ENCODE data around the gene SPACDR. TPM values are rescaled to one million over a fixed set of nuclear protein-coding genes. Genes with fewer than 3 reads are reported as not detected.

Gene SPACDR
- polyA plus RNA-seq, 6 donors from 2014 or later = 0.45 TPM; not detected in 5

- DNase-seq (no peak), ATAC-seq (ENCODE audit: low read depth in 2 of 2) (no peak)
- no peaks in the 10 kb centered on the region for H3K9me3 Mint-ChIP-seq
- H3K27ac Mint-ChIP-seq = no peak overlapping the region
- H3K36me3 Mint-ChIP-seq = no peaks in the 10 kb centered on the region
- peaks cover 12 to 73% (median 54%) of the 10 kb centered on the region in 3 donors for H3K27me3 Mint-ChIP-seq
- H3K4me1 Mint-ChIP-seq = peaks cover 14 to 17% (median 16%) of the 10 kb centered on the region in 3 donors
- H3K4me3 Mint-ChIP-seq = peak overlapping the region in 1 of 8 donors; percentile 29
These were observed 26.6 kb upstream of the SPACDR start for GRCh38 chr7:100490483-100491191.

GRCh38 chr7:100489824-100490223 lies 25.8 kb upstream of the SPACDR start:
- ATAC-seq (ENCODE audit: low read depth in 2 of 2) = peak; percentile 21 to 24
- Mint-ChIP-seq H3K27ac (peak overlapping the region in 1 of 6 donors; percentile 59), H3K4me1 (peaks cover 14 to 17% (median 16%) of the 10 kb centered on the region in 3 donors), H3K36me3 (no peaks in the 10 kb centered on the region), H3K9me3 (no peaks in the 10 kb centered on the region), H3K4me3 (no peak overlapping the region), H3K27me3 (peaks cover 11 to 67% (median 48%) of the 10 kb centered on the region in 3 donors)
- DNase-seq = no peak

- Mint-ChIP-seq H3K4me3 (no peak overlapping the region), H3K27ac (no peak overlapping the region), H3K4me1 (peaks cover 16 to 18% (median 16%) of the 10 kb centered on the region in 3 donors), H3K36me3 (no peaks in the 10 kb centered on the region), H3K9me3 (no peaks in the 10 kb centered on the region), H3K27me3 (peaks cover 9 to 60% (median 41%) of the 10 kb centered on the region in 3 donors)
- ATAC-seq (ENCODE audit: low read depth in 2 of 2) (no peak), DNase-seq (no peak)
These were observed 25.1 kb upstream of the SPACDR start for GRCh38 chr7:100489121-100489520.

DNA sequence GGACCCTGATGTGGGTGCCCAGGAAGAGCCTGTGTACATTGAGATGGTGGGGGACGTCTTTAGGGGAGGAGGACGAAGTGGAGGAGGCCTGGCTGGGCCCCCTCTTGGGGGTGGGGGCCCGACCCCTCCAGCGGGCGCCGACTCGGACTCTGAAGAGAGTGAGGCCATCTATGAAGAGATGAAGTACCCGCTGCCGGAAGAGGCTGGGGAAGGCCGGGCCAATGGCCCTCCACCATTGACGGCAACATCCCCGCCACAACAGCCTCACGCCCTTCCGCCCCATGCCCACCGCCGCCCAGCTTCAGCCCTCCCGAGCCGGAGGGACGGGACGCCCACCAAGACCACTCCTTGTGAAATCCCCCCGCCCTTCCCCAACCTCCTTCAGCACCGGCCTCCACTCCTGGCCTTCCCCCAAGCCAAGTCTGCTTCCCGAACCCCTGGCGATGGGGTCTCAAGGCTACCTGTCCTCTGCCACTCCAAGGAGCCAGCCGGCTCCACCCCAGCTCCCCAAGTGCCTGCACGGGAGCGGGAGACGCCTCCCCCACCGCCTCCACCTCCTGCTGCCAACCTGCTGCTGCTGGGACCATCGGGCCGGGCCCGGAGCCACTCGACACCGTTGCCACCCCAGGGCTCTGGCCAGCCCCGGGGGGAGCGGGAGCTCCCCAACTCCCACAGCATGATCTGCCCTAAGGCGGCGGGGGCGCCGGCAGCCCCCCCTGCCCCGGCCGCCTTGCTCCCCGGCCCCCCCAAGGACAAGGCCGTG lies 24.5 kb upstream of the SPACDR start:
- DNase-seq = no peak
- ATAC-seq (ENCODE audit: low read depth in 2 of 2) = no peak
- Mint-ChIP-seq H3K27me3 (peaks cover 9 to 54% (median 40%) of the 10 kb centered on the region in 3 donors), H3K27ac (no peak overlapping the region), H3K4me3 (no peak overlapping the region), H3K9me3 (no peaks in the 10 kb centered on the region), H3K4me1 (peaks cover 16 to 21% (median 16%) of the 10 kb centered on the region in 3 donors), H3K36me3 (no peaks in the 10 kb centered on the region)

DNA sequence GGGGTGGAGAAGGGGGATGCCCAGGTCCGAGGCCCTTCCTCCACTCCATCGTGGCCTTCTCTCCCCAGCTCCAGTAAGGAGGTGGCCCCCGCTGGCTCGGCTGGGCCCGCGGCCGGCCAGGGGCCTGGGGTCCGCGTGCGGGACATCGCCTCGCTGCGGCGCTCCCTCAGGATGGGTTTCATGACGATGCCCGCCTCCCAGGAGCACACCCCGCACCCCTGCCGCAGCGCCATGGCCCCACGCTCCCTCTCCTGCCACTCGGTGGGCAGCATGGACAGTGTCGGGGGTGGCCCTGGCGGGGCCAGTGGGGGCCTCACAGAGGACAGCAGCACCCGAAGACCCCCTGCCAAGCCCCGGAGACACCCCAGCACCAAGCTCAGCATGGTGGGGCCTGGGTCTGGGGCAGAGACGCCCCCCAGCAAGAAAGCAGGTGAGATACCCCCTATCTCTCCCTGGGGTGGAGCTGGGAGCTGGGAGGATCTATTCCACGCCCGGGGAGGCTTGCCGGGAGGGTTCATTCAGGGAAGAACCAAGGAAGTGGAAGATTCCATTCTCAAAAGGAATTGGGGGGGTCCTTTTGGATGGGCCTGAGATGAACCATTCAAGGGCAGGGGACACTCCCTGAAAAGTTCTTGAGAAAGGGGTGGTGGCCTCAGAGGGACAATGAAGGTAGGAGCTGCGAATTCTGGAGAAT lies 22.8 kb upstream of the SPACDR start:
- no peak overlapping the region for H3K27ac Mint-ChIP-seq
- no peaks in the 10 kb centered on the region for H3K9me3 Mint-ChIP-seq

GRCh38 chr7:100486111-100486636 lies 22.1 kb upstream of the SPACDR start:
- DNase-seq (no peak), ATAC-seq (ENCODE audit: low read depth in 2 of 2) (no peak)
- Mint-ChIP-seq H3K4me3 (peak overlapping the region in 1 of 8 donors; percentile 64), H3K9me3 (no peaks in the 10 kb centered on the region), H3K4me1 (peaks cover 10 to 16% (median 14%) of the 10 kb centered on the region in 3 donors), H3K27ac (peak overlapping the region in 1 of 6 donors; percentile 41), H3K36me3 (no peaks in the 10 kb centered on the region), H3K27me3 (peaks cover 1 to 32% (median 28%) of the 10 kb centered on the region in 3 donors)

More for the DNA sequence above, 22.8 kb upstream of the SPACDR start:
- peaks cover 4 to 38% (median 28%) of the 10 kb centered on the region in 3 donors for H3K27me3 Mint-ChIP-seq
- H3K4me1 Mint-ChIP-seq = peaks cover 10 to 16% (median 11%) of the 10 kb centered on the region in 3 donors
- DNase-seq (no peak), ATAC-seq (ENCODE audit: low read depth in 2 of 2) (no peak)
- no peak overlapping the region for H3K4me3 Mint-ChIP-seq
- H3K36me3 Mint-ChIP-seq = no peaks in the 10 kb centered on the region

DNA sequence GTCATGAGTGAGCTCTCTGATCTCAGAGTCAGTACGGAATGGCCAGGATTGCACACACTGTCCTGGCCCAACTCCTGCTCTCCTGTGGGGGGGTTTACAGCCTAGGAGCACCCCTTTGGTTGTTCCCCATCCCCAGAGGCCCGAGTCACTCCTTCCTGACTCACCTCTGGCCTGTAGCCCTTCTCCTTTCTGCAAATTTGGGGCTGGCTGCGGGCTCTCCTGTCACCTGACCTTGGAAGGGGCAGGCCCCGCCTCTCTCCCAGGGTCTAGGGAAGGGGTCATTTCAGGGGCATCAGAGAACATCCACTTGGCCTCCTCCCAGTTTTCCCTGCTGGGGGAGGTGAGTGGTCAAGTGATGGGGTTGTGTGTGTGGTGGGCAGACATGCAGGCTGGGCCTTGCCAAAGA lies 21.4 kb upstream of the SPACDR start:
- Mint-ChIP-seq H3K36me3 (no peaks in the 10 kb centered on the region), H3K4me3 (peak overlapping the region in 1 of 8 donors; percentile 33), H3K9me3 (no peaks in the 10 kb centered on the region), H3K27ac (no peak overlapping the region), H3K27me3 (peaks cover 0 to 25% (median 25%) of the 10 kb centered on the region in 3 donors), H3K4me1 (peaks cover 10 to 16% (median 14%) of the 10 kb centered on the region in 3 donors)
- ATAC-seq (ENCODE audit: low read depth in 2 of 2) (no peak), DNase-seq (no peak)

DNA sequence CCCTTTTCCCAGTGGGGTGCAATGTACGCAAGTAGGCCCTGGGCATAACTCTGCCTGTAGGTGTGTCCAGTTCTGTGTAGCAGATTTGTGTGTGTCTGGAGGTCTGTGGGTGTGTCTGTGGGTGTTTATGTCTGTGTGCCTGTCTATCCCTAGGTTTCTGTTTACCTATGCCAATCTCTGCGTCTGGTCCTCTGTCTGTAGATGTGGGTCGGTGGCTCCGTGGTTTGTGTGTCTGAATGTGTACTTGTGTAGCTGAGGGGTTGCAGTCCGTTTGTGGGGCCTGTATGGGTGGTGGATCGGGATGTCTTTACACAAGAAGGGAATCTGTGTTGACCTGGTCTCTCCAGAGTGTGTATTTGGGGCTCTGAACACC lies 20.6 kb upstream of the SPACDR start:
- H3K4me1 Mint-ChIP-seq = peaks cover 11 to 16% (median 16%) of the 10 kb centered on the region in 3 donors
- peak overlapping the region; percentile 2 to 78 (median 59) for H3K4me3 Mint-ChIP-seq
- ATAC-seq (ENCODE audit: low read depth in 2 of 2) (no peak), DNase-seq (no peak)
- no peaks in the 10 kb centered on the region for H3K9me3 Mint-ChIP-seq
- H3K36me3 Mint-ChIP-seq = no peaks in the 10 kb centered on the region
- H3K27me3 Mint-ChIP-seq = peaks cover 0 to 18% (median 17%) of the 10 kb centered on the region in 3 donors
- H3K27ac Mint-ChIP-seq = peak overlapping the region in 1 of 6 donors; percentile 74

- Mint-ChIP-seq H3K4me1 (peaks cover 12 to 20% (median 14%) of the 10 kb centered on the region in 3 donors), H3K4me3 (peak within 1 kb of the TSS; percentile 82 to 99 (median 86)), H3K9me3 (no peaks in the 10 kb centered on the region), H3K27me3 (peaks cover 0 to 11% (median 10%) of the 10 kb centered on the region in 3 donors), H3K36me3 (no peaks in the 10 kb centered on the region), H3K27ac (peak within 1 kb of the TSS in 3 of 6 donors; percentile 56 to 74 (median 69))
- ATAC-seq (ENCODE audit: low read depth in 2 of 2) (peak; percentile 26 to 31), DNase-seq (peak; percentile 37)
These were observed 19.9 kb upstream of the SPACDR start, which contains the start of gene NYAP1 for GRCh38 chr7:100483722-100484672. TSS of gene NYAP1 (plus strand) at chr7:100483927. CDS start at chr7:100485312, 1,385 bp downstream.

- ATAC-seq (ENCODE audit: low read depth in 2 of 2) (peak; percentile 67 to 68), DNase-seq (peak; percentile 84)
- H3K27ac Mint-ChIP-seq = peak overlapping the region in 2 of 6 donors; percentile 21 to 56
- H3K27me3 Mint-ChIP-seq = peaks cover 0 to 10% (median 10%) of the 10 kb centered on the region in 3 donors
- H3K9me3 Mint-ChIP-seq = no peaks in the 10 kb centered on the region
- no peaks in the 10 kb centered on the region for H3K36me3 Mint-ChIP-seq
- peaks cover 13 to 21% (median 17%) of the 10 kb centered on the region in 3 donors for H3K4me1 Mint-ChIP-seq
- H3K4me3 Mint-ChIP-seq = peak overlapping the region; percentile 82 to 99 (median 84)
These were observed 19.1 kb upstream of the SPACDR start for GRCh38 chr7:100483090-100483721.

DNA sequence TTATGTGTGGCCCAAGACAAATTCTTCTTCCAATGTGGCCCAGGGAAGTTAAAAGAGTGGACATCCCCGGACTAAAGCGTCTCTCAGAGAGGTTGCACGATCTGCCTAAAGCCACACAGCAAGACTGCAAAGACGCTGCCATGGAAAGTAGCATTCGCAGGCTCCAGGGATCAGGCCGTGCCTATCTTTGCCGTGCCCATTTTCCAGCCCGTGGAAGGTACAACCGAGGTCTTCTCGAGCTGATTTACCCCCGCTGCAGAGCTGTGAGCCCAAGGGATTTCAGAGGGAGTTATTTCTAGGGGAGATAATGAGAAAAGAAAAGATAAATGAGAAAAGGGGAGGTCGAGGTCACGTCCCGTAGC lies 18.6 kb upstream of the SPACDR start:
- Mint-ChIP-seq H3K4me3 (peak overlapping the region; percentile 82 to 99 (median 84)), H3K4me1 (peaks cover 13 to 24% (median 20%) of the 10 kb centered on the region in 3 donors), H3K36me3 (no peaks in the 10 kb centered on the region), H3K27ac (peak overlapping the region in 3 of 6 donors; percentile 21 to 69 (median 56)), H3K9me3 (no peaks in the 10 kb centered on the region), H3K27me3 (peaks cover 0 to 10% (median 10%) of the 10 kb centered on the region in 3 donors)
- ATAC-seq (ENCODE audit: low read depth in 2 of 2) (no peak), DNase-seq (no peak)
